CD14-positive monocyte (primary cell): ENCODE data around the gene TMEM219. TPM values are rescaled to one million over a fixed set of nuclear protein-coding genes. Genes with fewer than 3 reads are reported as not detected.

ENCODE experiments used
- DNase-seq, 3 donors: peaks; one replicate each; pipeline ENCODE4 v3.0.0-alpha.2; 2011 to 2022
- H2AFZ ChIP-seq: 2 replicates; pipeline ENCODE4 v1.6.0; 2012; ENCODE audit warnings: mild to moderate bottlenecking, low read depth, low read length, inconsistent platforms; ENCODE audit not compliant: insufficient read depth, poor library complexity, severe bottlenecking
- H3K27ac ChIP-seq, 2 donors: 1 replicate in 1 of 2; 2 replicates in 1 of 2; pipeline ENCODE4 v1.5.1; 2012 to 2013; ENCODE audit warnings: low read length in 2 of 2, control low read depth in 1 of 2, inconsistent platforms in 1 of 2, low read depth in 1 of 2, mild to moderate bottlenecking in 1 of 2
- H3K27me3 ChIP-seq, 2 donors: one replicate each; pipeline versions ENCODE4 v1.6.0 to v1.6.1; 2011 to 2013; ENCODE audit warnings: low read length in 2 of 2; ENCODE audit not compliant: control insufficient read depth in 2 of 2, insufficient read depth in 2 of 2
- H3K36me3 ChIP-seq, 2 donors: replicated peaks in 1 of 2; 1 replicate in 1 of 2; 2 replicates in 1 of 2; pipeline versions ENCODE4 v1.5.1 to v1.6.1; 2012 to 2013; ENCODE audit warnings: low read length in 2 of 2, control low read depth in 1 of 2, inconsistent platforms in 1 of 2, mild to moderate bottlenecking in 1 of 2; ENCODE audit not compliant: insufficient read depth in 2 of 2, control insufficient read depth in 1 of 2
- H3K4me1 ChIP-seq, 2 donors: 1 replicate in 1 of 2; 2 replicates in 1 of 2; pipeline versions ENCODE4 v1.5.1 to v1.6.1; 2012 to 2013; ENCODE audit warnings: low read length in 2 of 2, control low read depth in 1 of 2, inconsistent platforms in 1 of 2, mild to moderate bottlenecking in 1 of 2, moderate library complexity in 1 of 2; ENCODE audit not compliant: insufficient read depth in 2 of 2, control insufficient read depth in 1 of 2
- H3K4me2 ChIP-seq: replicated peaks from 2 replicates; pipeline ENCODE3; 2012; ENCODE audit warnings: low read length, moderate library complexity, mild to moderate bottlenecking; ENCODE audit not compliant: poor library complexity, severe bottlenecking; ENCODE audit errors: extremely low read depth
- H3K4me3 ChIP-seq, 3 experiments: fragments of 200-600 bp in 1 of 3; sonication (generic) in 1 of 3; replicated peaks in 1 of 3; 1 replicate in 2 of 3; 2 replicates in 1 of 3; pipeline ENCODE4 v1.5.1; 2011 to 2013; ENCODE audit warnings: low read length in 3 of 3, mild to moderate bottlenecking in 3 of 3, control low read depth in 2 of 3, low read depth in 2 of 3, inconsistent platforms in 1 of 3, moderate library complexity in 1 of 3
- H3K79me2 ChIP-seq: 2 replicates; pipeline ENCODE4 v1.6.0; 2012; ENCODE audit warnings: mild to moderate bottlenecking, control low read depth, inconsistent platforms, low read length, moderate library complexity; ENCODE audit not compliant: insufficient read depth
- H3K9ac ChIP-seq: 2 replicates; pipeline ENCODE4 v1.6.0; 2017; ENCODE audit warnings: low read length, mild to moderate bottlenecking; ENCODE audit not compliant: insufficient read depth, poor library complexity, severe bottlenecking
- H3K9me3 ChIP-seq, 2 donors: replicated peaks in 1 of 2; 1 replicate in 1 of 2; 2 replicates in 1 of 2; pipeline versions ENCODE4 v1.5.1 to v1.6.1; 2012 to 2013; ENCODE audit warnings: low read length in 2 of 2, control low read depth in 1 of 2; ENCODE audit not compliant: control insufficient read depth in 1 of 2, insufficient read depth in 1 of 2
- H4K20me1 ChIP-seq: 2 replicates; pipeline ENCODE4 v1.6.0; 2012; ENCODE audit warnings: mild to moderate bottlenecking, low read length, control low read depth, moderate library complexity; ENCODE audit not compliant: insufficient read depth
- H3K27ac Mint-ChIP-seq, 7 donors: one replicate each; pipeline ENCODE4 v1.8.0; 2020; ENCODE audit warnings: mild to moderate bottlenecking in 7 of 7, mixed read lengths in 7 of 7, moderate library complexity in 6 of 7, inconsistent platforms in 2 of 7
- H3K27me3 Mint-ChIP-seq, 3 donors: one replicate each; pipeline ENCODE4 v1.8.0; 2021 to 2022; ENCODE audit warnings: low read depth in 3 of 3, mild to moderate bottlenecking in 3 of 3, mixed read lengths in 3 of 3, moderate library complexity in 3 of 3, inconsistent platforms in 1 of 3
- H3K36me3 Mint-ChIP-seq, 2 donors: one replicate each; pipeline ENCODE4 v1.8.0; 2020; ENCODE audit warnings: mixed read lengths in 2 of 2, inconsistent platforms in 1 of 2, mild to moderate bottlenecking in 1 of 2
- H3K4me1 Mint-ChIP-seq: one replicate; pipeline ENCODE4 v1.8.0; 2020; ENCODE audit warnings: mild to moderate bottlenecking, mixed read lengths
- H3K4me3 Mint-ChIP-seq, 2 donors: one replicate each; pipeline ENCODE4 v1.8.0; 2020; ENCODE audit warnings: mild to moderate bottlenecking in 2 of 2, mixed read lengths in 2 of 2, moderate library complexity in 1 of 2
- H3K9me3 Mint-ChIP-seq, 7 donors: one replicate each; pipeline ENCODE4 v1.8.0; 2020 to 2022; ENCODE audit warnings: mixed read lengths in 7 of 7, mild to moderate bottlenecking in 6 of 7, moderate library complexity in 6 of 7, inconsistent platforms in 2 of 7
- CTCF ChIP-seq: fragments of 200-600 bp; IDR thresholded peaks from one replicate; pipeline ENCODE4 v1.8.0; 2022; ENCODE audit warnings: antibody characterized with exemption, mild to moderate bottlenecking
- WGBS: methylation state at CpG from one replicate; pipeline ENCODE4 v1.1.5; 2013; ENCODE audit warnings: missing lambda C conversion rate; ENCODE audit not compliant: insufficient coverage; 5-methylcytosine and 5-hydroxymethylcytosine counted together
- intact Hi-C, 2 donors: fragments of 100-400 bp; cut with micrococcal nuclease; formaldehyde crosslinking; loops; one replicate each; pipeline versions ENCODE4 v1.15.0 to v1.15.1; 2023
- polyA plus RNA-seq, 3 donors: library from polyadenylated mRNA; depleted of rRNA in 1 of 3; unstranded in 2 of 3; stranded (reverse) in 1 of 3; fragments of 300-500 nt in 2 of 3; fragments of >200 nt in 1 of 3; fragmentation: Illumina TruSeq in 2 of 3; gene quantifications; 1 replicate in 2 of 3; 2 replicates in 1 of 3; pipeline ENCODE4 v1.2.3, GENCODE V29; 2012 to 2021

The TMEM219 gene
- polyA plus RNA-seq, 3 donors, result 157 to 265 (median 227) TPM

DNA sequence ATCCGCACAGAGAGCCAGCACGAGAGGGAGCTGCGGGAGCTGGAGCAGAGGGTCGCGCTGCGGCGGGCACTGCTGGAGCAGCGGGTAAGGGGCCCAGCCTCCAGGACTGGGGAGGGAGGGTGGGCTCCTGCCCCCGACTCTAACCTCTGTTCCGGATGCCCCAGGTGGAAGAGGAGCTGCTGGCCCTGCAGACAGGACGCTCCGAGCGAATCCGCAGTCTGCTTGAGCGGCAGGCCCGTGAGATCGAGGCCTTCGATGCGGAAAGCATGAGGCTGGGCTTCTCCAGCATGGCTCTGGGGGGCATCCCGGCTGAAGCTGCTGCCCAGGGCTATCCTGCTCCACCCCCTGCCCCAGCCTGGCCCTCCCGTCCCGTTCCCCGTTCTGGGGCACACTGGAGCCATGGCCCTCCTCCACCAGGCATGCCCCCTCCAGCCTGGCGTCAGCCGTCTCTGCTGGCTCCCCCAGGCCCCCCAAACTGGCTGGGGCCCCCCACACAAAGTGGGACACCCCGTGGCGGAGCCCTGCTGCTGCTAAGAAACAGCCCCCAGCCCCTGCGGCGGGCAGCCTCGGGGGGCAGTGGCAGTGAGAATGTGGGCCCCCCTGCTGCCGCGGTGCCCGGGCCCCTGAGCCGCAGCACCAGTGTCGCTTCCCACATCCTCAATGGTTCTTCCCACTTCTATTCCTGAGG lies 29.1 kb downstream of the TMEM219 start:
- intact Hi-C loops, result loop anchor here (5.0 to 10.0 kb wide), 2 partner anchors 176 to 766 kb away; partner anchors contain the start of genes PAGR1 (in 1 of the 2) and PRRT2 (in 1 of the 2)
- no peaks in the 10 kb centered on the region for H3K9me3 Mint-ChIP-seq
- Histone ChIP-seq H3K27me3 (no peaks in the 10 kb centered on the region), H2AFZ (no peak overlapping the region), H3K9me3 (no peaks in the 10 kb centered on the region), H3K36me3 (peaks cover 72 to 77% of the 10 kb centered on the region in 2 donors), H3K79me2 (peaks cover 8% of the 10 kb centered on the region), H4K20me1 (peaks cover 13% of the 10 kb centered on the region), H3K27ac (no peak overlapping the region), H3K9ac (no peak overlapping the region), H3K4me3 (no peak overlapping the region), H3K4me2 (no peak overlapping the region), H3K4me1 (peaks cover 9 to 21% of the 10 kb centered on the region in 2 donors)
- H3K27ac Mint-ChIP-seq, result no peak overlapping the region
- peaks cover 13% of the 10 kb centered on the region for H3K4me1 Mint-ChIP-seq
- no peak for TF ChIP-seq CTCF
- 98% methylated on average over 23 of the region's 35 CpGs for whole genome bisulfite sequencing
- no peak overlapping the region for H3K4me3 Mint-ChIP-seq
- peaks cover 0 to 2% (median 0%) of the 10 kb centered on the region in 3 donors for H3K27me3 Mint-ChIP-seq
- no peak for DNase-seq
- H3K36me3 Mint-ChIP-seq, result peaks cover 48 to 62% of the 10 kb centered on the region in 2 donors

- Histone ChIP-seq H3K9me3 (no peaks in the 10 kb centered on the region), H3K4me1 (peaks cover 12 to 25% of the 10 kb centered on the region in 2 donors), H3K4me2 (no peak overlapping the region), H3K27me3 (no peaks in the 10 kb centered on the region), H3K79me2 (peaks cover 12% of the 10 kb centered on the region), H2AFZ (no peak overlapping the region), H3K9ac (no peak overlapping the region), H4K20me1 (peaks cover 13% of the 10 kb centered on the region), H3K4me3 (no peak overlapping the region), H3K36me3 (peaks cover 67 to 72% of the 10 kb centered on the region in 2 donors), H3K27ac (no peak overlapping the region)
- peaks cover 43 to 57% of the 10 kb centered on the region in 2 donors for H3K36me3 Mint-ChIP-seq
- peaks cover 18% of the 10 kb centered on the region for H3K4me1 Mint-ChIP-seq
- TF ChIP-seq CTCF, result no peak
- no peak overlapping the region for H3K27ac Mint-ChIP-seq
- intact Hi-C loops, result loop anchor here (5.0 to 10.0 kb wide), 2 partner anchors 177 to 766 kb away; partner anchors contain the start of genes PAGR1 (in 1 of the 2) and PRRT2 (in 1 of the 2)
- H3K4me3 Mint-ChIP-seq, result no peak overlapping the region
- H3K27me3 Mint-ChIP-seq, result peaks cover 0 to 2% (median 0%) of the 10 kb centered on the region in 3 donors
- no peak for DNase-seq
- H3K9me3 Mint-ChIP-seq, result no peaks in the 10 kb centered on the region
- WGBS, result 80% methylated on average over 1 of the region's 5 CpGs
These were observed 29.7 kb downstream of the TMEM219 start for GRCh38 chr16:29991571-29991904.
